GM18873 (cell line): ENCODE data around the gene VPS33A.
"Not testable (repeated sequence)": the region's sequence is repeated elsewhere in the genome, so short reads cannot be mapped to it uniquely, and the experiment has no call there.

Experiments used
- ATAC-seq: cut with Tn5 transposase; IDR thresholded peaks from one replicate; pipeline ENCODE4 v1.9.1; 2021; ENCODE audit warnings: mild to moderate bottlenecking, moderate library complexity, moderate number of reproducible peaks; ENCODE audit not compliant: unreplicated experiment, low FRiP score

The VPS33A gene

DNA sequence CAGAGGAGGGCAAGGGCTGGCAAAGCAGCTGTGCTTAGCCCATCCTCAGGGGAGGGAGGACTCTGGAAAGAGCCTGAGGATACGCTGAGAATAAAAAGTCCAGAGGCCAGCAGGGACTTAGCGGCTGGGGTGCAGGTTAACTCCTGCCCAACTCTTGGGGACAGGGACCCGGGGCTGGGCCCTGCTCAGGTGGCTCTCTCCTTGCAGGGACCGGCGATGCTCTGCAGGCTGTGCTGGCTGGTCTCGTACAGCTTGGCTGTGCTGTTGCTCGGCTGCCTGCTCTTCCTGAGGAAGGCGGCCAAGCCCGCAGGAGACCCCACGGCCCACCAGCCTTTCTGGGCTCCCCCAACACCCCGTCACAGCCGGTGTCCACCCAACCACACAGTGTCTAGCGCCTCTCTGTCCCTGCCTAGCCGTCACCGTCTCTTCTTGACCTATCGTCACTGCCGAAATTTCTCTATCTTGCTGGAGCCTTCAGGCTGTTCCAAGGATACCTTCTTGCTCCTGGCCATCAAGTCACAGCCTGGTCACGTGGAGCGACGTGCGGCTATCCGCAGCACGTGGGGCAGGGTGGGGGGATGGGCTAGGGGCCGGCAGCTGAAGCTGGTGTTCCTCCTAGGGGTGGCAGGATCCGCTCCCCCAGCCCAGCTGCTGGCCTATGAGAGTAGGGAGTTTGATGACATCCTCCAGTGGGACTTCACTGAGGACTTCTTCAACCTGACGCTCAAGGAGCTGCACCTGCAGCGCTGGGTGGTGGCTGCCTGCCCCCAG, 60.0 kb downstream of the VPS33A start:
- no peak for ATAC-seq

DNA sequence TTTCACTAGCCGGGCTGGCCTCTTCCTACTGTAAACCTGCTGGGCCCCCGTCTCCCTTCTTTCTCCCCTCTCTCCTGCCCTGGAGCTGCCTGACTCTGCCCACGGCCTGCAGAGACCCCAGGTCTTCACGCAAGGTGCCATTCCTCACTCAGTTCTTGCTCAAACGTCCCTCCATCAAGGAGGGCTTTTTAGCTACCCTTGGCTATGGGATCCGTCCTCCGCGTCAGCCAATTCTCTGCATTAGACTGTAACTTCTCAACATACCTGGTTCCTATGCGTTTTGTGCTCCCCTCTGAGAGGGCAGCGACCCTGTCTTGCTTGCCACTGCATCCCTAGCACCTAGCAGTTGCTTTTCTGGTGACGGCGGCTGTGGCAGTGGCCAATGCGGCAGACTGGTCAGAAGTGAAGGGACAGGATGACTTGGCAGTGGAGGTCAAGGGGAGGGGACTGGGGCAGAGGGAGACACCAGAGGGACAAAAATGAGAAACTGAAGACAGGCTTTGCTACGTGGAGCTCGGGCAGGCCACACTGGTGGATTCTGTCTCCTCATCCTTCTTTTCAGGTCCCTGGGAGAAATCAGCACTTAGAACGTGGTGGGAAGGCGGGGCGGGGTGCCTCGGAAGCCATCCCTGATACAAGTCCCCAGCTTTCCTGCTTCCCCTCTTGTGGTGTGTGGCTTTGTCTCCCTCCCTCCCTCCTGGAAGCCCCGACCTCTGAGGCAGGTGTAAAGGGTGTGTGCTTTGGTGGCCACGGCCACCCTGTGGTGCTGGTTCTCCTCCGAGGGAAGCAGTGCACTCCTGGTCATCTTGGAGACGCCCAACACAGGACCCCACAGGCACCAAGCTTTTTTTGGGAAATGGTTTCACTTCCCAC, 61.0 kb downstream of the VPS33A start:
- ATAC-seq: no peak

DNA sequence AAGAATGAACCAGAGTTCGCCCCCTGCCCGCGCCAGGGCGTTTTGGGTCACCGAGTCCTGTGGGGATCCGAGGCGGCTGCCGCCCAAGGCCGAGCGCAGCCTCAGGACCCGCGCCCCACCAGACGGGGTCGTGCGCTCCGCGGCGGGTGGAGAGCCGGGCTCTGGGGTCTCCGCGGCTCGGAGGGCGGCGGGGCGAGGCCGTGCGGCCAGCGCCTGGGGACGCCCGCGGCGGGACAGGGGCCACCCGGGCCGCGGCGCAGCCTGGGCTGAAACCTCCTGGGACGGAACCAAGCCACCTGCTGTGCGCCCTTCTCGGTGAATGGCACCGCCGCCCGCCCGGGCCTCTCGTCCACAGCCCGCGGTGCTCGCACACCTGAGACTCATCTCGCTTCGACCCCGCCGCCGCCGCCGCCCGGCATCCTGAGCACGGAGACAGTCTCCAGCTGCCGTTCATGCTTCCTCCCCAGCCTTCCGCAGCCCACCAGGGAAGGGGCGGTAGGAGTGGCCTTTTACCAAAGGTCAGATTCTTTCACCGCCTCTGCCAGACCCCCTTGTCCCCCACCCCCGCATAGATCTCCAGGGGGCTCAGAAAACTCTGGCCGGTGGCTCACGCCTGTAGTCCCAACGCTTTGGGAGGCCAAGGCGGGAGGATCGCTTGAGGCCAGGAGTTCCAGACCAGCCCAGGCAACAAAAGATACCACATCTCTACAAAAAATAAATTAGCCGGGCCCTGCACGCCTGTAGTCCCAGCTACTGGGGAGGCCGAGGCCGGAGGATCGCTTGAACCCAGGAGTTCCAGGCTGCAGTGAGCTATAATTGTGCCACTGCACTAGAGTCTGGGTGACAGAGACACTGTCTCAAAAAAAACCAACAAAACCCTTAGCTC, 61.9 kb downstream of the VPS33A start:
- no peak for ATAC-seq

- no peak for ATAC-seq
Measured at GRCh38 chr12:122203301-122204166, 62.8 kb downstream of the VPS33A start, which contains the start of gene B3GNT4. Gene B3GNT4, plus strand, starts transcription at chr12:122203709. Its CDS starts 910 bp downstream, at chr12:122204619.

- ATAC-seq: not testable (repeated sequence)
Measured at GRCh38 chr12:122202811-122203210, 63.5 kb downstream of the VPS33A start.

GRCh38 chr12:122202017-122202416, 64.3 kb downstream of the VPS33A start:
- no peak for ATAC-seq

DNA sequence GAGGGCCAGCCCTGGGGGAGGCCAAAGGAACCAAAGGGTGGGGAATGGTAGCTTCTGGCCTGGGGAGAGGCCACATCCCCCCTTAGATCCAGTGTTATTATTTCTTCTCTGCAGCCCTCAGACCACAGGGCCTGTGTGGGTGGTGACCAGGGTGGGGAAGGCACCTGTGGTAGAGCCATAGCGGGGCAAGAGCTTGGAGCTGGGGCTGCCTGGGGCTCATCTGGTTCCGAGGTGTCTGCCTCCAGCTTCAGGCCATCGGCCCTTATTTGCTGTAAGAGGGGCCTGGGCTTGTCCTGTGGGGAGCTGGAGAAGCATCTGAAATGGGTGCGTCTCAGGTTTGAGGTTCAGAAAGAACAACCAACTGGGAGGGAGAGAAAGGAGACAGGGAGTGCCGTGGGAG, 64.9 kb downstream of the VPS33A start:
- no peak for ATAC-seq

GRCh38 chr12:122200541-122201175, 65.6 kb downstream of the VPS33A start:
- no peak for ATAC-seq

- ATAC-seq: no peak
Measured at GRCh38 chr12:122199484-122200355, 66.6 kb downstream of the VPS33A start.

DNA sequence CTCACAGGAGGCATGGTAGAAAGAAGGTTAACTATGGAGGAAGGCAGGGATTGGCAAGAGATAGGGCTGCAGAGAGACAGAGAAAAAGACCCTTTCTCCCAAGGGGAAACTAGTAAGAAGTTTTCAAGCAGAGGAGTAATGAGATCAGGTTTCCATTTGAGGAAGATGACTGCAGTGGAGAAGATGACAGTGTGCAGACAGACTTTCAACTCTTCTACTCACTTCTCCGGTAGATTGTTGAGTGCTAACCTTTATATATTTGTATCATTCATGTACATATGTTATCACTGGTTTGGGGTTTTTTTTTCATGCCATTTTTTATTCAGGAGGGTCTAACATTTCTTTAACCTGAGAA, 68.7 kb downstream of the VPS33A start:
- no peak for ATAC-seq

DNA sequence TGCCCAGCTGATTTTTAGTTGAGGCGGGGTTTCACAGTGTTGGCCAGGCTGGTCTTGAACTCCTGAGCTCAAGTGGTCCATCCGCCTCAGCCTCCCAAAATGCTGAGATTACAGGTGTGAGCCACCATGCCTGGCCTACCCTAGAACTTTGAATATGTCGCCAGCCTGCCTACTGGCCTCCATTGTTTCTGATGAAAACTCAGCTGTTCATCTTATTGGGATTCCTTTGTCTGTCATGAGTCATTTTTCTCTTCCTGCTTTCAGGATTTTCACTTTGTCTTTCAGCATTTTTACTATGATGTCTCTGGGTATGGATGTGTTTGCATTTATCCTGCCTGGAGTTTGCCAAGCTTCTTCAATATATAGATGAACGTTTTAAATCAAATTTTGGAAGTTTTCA, 70.9 kb downstream of the VPS33A start:
- no peak for ATAC-seq

- no peak for ATAC-seq
Measured at GRCh38 chr12:122194804-122195203, 71.5 kb downstream of the VPS33A start.

GRCh38 chr12:122192441-122192840, 73.9 kb downstream of the VPS33A start:
- ATAC-seq: no peak

- ATAC-seq: no peak
Measured at GRCh38 chr12:122190842-122191668, 75.2 kb downstream of the VPS33A start.

- ATAC-seq: no peak
Measured at GRCh38 chr12:122189626-122190475, 76.4 kb downstream of the VPS33A start.

- no peak for ATAC-seq
Measured at GRCh38 chr12:122187466-122187865, 78.8 kb downstream of the VPS33A start.
